NCI-H526 (cell line): ENCODE data around the gene ENTR1.
A peak's percentile ranks its signal among the peaks of the same experiment; 100 is the strongest.
"Not testable (repeated sequence)": the region's sequence is repeated elsewhere in the genome, so short reads cannot be mapped to it uniquely, and the experiment has no call there.

Source experiments
- DNase-seq, 2 experiments: peaks; one replicate each; lab custom pipeline; 2025; lab: John Stamatoyannopoulos, UW

Gene ENTR1

GRCh38 chr9:136419092-136419420 lies 8.6 kb upstream of the ENTR1 start:
- no peak for DNase-seq

- no peak for DNase-seq
Measured at GRCh38 chr9:136418182-136419091, 8.0 kb upstream of the ENTR1 start.

GRCh38 chr9:136416914-136417313 lies 6.5 kb upstream of the ENTR1 start:
- no peak for DNase-seq

GRCh38 chr9:136416427-136416826 lies 6.0 kb upstream of the ENTR1 start:
- no peak for DNase-seq

- DNase-seq, result no peak
Measured at GRCh38 chr9:136412962-136413361, 2.5 kb upstream of the ENTR1 start.

GRCh38 chr9:136411378-136411777 lies 964 bp upstream of the ENTR1 start:
- DNase-seq, result no peak

- DNase-seq, result peak in 1 of 2 experiments; percentile 14
Measured at GRCh38 chr9:136409557-136410455, 608 bp downstream of the ENTR1 start.

GRCh38 chr9:136407911-136408310 lies 2.5 kb downstream of the ENTR1 start:
- DNase-seq, result no peak

- not testable (repeated sequence) for DNase-seq
Measured at GRCh38 chr9:136407061-136407460, 3.4 kb downstream of the ENTR1 start.

GRCh38 chr9:136405904-136406303 lies 4.5 kb downstream of the ENTR1 start:
- DNase-seq, result not testable (repeated sequence)

- DNase-seq, result no peak
Measured at GRCh38 chr9:136405481-136405880, 4.9 kb downstream of the ENTR1 start.

GRCh38 chr9:136404801-136405136 lies 5.6 kb downstream of the ENTR1 start:
- no peak for DNase-seq

- no peak for DNase-seq
Measured at GRCh38 chr9:136403915-136404800, 6.3 kb downstream of the ENTR1 start.

- DNase-seq, result no peak
Measured at GRCh38 chr9:136403538-136403914, 6.9 kb downstream of the ENTR1 start.

- no peak for DNase-seq
Measured at GRCh38 chr9:136402067-136402466, 8.3 kb downstream of the ENTR1 start.

- DNase-seq, result no peak
Measured at GRCh38 chr9:136401173-136401922, 9.1 kb downstream of the ENTR1 start.

GRCh38 chr9:136400038-136400834 lies 10.2 kb downstream of the ENTR1 start, which contains the start of gene SNAPC4:
TSS of gene SNAPC4 (minus strand) at chr9:136400170. CDS start at chr9:136398428, 1,742 bp downstream.
- peak in 1 of 2 experiments; percentile 91 for DNase-seq

GRCh38 chr9:136399176-136400037 lies 11.0 kb downstream of the ENTR1 start:
- DNase-seq, result no peak

GRCh38 chr9:136398286-136398685 lies 12.1 kb downstream of the ENTR1 start:
- DNase-seq, result no peak
